ENCODE measurements around the gene FGD6.

FGD6 gene

GRCh38 chr12:95231190-95231589 lies 13.9 kb upstream of the FGD6 start:
- no peak for DNase-seq

DNA sequence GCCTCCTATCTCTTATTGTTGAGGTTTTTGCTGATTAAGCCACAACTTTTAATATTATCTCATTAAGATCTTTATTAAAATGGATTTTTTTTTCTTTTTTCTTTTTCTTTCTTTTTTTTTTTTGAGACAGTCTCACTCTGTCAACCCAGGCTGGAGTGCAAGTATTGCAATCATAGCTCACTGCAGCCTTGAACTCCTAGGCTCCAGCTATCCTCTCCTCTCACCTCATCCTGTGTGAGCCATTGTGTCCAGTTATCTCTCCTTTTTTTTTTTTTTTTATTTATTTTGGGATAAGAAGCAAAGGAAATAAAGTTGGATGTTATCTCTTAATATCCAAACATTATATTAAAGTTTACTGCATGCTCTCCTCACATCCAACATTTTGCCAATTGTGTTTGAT lies 13.0 kb upstream of the FGD6 start:
- DNase-seq: no peak

DNA sequence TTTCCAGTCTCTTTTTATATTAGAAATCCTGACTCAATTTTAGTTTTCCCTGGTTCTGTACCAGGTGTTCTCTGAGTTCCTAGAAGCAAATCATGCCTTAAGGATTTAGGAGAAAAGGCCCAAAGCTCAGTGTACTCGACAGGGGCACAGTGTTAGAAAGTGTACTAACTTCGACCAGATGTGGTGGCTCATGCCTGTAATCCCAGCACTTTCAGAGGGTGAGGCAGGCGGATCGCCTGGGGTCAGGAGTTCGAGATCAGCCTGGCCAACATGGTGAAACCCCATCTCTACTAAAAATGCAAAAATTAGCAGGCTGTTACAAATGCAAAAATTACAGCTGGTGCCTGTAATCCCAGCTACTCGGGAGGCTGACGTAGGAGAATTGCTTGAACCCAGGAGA lies 12.4 kb upstream of the FGD6 start:
- DNase-seq: no peak

DNA sequence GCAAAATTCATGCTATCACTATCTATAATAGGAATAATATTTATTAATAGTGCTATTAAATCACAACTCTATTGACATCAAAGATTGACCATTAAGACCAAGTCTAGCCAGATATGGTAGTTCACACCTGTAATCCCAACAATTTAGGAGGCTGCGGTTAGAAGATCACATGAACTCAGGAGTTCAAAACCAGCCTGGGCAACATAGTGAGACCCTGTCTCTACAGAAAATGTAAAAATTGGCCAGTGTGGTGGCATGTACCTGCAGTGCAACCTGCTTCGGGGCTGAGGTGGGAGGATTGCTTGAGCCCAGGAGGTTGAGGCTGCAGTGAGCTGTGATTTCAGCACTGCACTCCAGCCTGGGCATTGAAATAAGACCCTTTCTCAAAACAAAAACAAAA lies 11.3 kb upstream of the FGD6 start:
- no peak for DNase-seq

DNA sequence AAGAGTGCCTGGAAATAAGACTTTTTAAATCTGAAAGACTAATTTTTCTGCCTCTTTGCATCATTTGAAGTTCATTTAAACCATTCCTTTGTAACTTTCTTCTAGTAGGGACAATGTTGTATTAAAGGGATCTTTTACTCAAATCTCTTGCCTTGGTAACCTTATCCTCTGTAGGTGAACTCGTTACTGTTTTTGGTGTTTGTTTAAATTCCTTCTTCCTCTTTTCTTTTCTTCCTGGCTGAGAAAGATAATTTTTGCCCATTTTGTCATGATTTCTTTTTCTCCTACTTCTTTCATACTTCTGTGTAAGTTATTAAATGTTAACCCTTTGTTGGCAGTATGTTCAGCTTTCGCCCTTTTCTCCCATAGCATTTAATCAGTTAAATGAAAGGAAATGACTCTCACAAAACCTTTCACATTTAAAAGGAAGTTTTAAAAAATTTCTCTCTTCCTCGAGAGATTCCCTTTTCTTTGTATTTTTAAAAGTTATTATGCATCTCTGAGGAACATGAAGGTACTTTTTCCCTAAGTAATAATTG lies 10.6 kb upstream of the FGD6 start:
- DNase-seq: no peak

- no peak for DNase-seq
Observed at GRCh38 chr12:95225645-95226212, 8.5 kb upstream of the FGD6 start.

- DNase-seq: no peak
Observed at GRCh38 chr12:95224202-95225170, 7.2 kb upstream of the FGD6 start.

GRCh38 chr12:95220726-95221125 lies 3.5 kb upstream of the FGD6 start:
- DNase-seq: no peak

GRCh38 chr12:95220190-95220589 lies 2.9 kb upstream of the FGD6 start:
- DNase-seq: no peak

DNA sequence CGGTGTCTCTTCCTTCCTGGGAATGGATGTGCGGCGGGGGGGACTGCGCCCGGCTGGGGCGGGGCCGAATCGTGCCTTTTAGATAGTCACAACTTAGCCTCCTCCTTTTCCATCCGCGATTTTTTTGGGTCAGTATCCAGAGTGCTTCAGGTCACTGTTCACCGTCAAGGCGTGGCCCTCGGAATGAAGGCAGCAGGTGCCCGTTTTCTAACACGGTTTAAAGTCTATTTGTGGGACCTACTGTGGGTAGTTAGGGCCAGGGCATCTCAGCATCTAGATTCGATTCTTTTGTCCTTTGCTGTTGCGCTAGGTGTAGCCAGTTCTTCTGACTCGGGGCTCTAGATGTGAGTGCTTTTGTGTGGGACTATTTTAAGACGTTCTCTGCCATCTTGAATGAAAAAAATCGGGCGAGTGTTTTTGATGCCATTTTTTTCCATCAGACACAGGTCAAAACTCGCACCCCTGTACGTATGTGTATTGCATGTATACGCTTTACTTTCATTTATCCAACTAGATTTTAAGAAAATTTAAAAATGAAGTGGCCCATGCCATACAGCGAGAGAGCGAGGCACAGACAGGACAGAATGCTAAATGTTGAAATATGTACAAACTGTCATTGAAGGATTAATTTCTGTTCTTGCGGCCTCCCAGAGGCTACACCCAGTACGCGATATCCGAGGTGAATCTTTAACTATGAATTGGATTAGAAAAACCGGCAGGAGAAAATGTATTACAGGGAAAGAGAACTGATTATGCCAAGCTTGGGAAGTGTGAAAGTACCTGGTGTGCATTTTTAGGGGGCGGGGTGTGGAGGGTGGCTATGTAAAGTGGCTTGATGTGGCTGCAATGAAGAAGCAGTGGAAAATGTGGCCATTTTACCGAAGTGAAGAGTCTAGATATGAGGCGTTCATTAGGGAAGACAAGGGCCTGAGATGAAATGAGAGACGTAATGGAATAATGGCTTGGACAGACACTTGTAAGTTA lies 1.2 kb upstream of the FGD6 start:
- peak; percentile 48 for DNase-seq

GRCh38 chr12:95216711-95217376 lies 423 bp downstream of the FGD6 start:
- DNase-seq: no peak

DNA sequence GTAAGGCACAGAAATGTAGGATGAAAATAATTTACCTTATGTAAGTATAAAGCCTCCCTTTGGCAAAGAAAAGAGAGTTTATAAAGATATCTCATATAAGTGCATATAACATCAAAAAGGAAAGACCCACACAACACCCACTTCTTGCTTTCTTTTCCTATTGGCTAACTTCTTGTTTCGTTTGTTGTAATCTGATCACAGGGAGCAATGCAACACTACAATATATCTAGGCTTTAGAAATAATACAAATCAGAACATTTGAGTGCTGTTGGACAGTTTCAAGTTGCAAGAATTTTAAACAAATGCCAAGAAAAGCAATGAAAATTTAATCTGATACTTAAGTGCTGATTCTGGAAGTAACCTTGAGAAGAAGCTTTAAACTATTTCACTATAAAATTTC lies 1.3 kb downstream of the FGD6 start:
- no peak for DNase-seq

- no peak for DNase-seq
Observed at GRCh38 chr12:95214466-95214865, 2.8 kb downstream of the FGD6 start.

GRCh38 chr12:95213928-95214327 lies 3.3 kb downstream of the FGD6 start:
- DNase-seq: no peak

- no peak for DNase-seq
Observed at GRCh38 chr12:95213119-95213518, 4.1 kb downstream of the FGD6 start.

DNA sequence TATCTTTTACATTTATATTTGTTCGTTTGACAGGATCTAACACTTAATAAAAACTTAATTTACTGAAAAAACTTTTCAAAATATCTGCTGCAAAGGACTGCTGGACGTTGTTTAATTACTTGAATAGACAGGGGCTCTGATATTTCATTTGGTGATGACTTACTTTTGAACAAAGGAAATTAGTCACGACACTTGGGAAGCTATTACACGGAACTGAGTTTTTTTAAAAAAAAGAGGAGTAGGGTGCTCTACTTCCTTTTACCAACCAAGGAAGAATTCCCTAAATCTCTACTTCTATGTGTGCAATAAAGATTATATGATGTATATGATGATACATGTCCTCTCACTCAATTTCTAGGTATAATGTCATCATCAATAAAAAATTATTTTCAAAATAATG lies 4.7 kb downstream of the FGD6 start:
- no peak for DNase-seq

DNA sequence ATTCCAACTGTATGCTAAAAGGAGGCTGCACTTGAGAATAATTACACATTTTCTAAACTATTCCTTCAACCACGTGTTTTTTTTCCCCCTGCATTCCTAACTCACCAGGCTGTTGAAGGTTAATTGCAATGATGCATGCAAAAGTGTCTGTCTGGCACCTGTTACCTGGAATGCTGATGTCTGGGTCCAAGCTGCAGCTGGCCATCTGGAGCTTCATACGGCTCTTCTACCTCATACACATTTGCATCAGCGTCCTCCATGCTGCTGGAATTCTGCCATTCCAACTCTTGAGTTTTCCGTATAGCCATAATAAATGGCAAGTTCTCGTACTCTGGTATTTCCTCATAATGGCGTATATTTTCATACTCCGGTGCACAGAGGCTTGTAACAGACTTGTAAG lies 8.6 kb downstream of the FGD6 start:
- no peak for DNase-seq

DNA sequence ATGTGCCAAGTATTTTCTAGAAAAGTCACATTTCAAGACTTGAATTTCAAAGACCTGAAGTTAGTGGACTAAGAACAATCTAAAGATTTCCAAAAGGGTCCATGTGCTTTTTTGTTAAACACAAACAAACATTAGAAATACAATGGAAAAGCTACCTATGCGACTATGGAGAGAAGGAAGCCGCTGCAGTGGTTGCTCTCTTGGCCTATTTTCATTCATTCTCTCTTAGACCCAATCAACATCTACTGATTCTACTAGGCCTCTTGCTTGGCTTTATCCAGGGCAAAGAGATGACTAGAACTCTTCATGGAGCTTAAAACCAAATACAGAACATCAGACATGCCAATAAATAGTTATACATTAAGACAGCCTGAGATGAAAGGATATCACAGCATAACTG lies 9.9 kb downstream of the FGD6 start:
- no peak for DNase-seq

DNA sequence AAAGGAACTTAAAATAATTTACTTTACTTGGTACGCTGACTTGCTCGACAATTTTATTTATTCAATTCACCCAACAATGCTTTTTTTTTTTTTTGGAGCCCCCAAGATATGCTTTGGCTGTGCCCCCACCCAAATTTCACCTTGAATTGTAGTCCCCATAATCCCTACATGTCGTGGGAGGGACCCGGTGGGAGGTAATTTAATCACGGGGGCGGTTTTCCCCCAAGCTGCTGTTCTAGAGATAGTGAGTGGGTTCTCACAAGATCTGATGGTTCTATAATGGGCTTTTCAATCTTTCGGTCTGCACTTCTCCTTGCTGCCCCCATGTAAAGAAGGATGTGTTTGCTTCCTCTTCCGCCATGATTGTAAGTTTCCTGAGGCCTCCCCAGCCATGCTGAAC lies 10.4 kb downstream of the FGD6 start:
- no peak for DNase-seq

DNA sequence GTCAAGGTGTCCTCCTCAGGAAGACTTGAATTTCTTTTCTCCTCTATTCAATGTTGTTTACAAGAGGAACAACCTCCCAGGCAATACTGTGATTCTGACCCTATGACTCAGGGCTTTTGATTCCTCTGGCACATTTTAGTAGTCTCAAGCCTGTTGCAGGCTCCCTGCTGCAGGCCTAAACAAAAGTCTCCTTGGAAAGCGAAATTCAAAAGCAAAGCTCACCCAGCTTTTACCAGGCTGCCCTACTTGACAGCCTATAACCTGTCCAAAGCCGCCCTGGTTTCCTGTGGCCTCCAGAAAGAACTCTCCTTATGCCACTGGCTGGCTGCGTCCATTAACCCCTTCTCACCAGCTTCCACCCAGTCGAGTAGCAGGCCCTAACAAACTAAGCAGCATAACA lies 11.6 kb downstream of the FGD6 start:
- DNase-seq: no peak

- no peak for DNase-seq
Observed at GRCh38 chr12:95205016-95205624, 12.1 kb downstream of the FGD6 start.
